ENCODE results near the gene CX3CL1. TPM values are rescaled to one million over a fixed set of nuclear protein-coding genes. Genes with fewer than 3 reads are reported as not detected.

Gene CX3CL1
- total and polyA plus RNA-seq, 2 of the 13 experiments (the other 11 are each of a cell fraction or from before 2014, with no cell fraction given): 57.3 to 60.8 TPM

- TF ChIP-seq NR2F1 (CRISPR knock-in tag; IDR thresholded peaks at IDR 0.05): no peak
- no peak for TF ChIP-seq ZFP90 (CRISPR knock-in tag; IDR thresholded peaks at IDR 0.05; ENCODE audit: borderline replicate concordance)
- TF ChIP-seq ZNF839 (CRISPR knock-in tag; IDR thresholded peaks at IDR 0.05; ENCODE audit: borderline replicate concordance): no peak; the same call in 1 of the 2 replicates
- TF ChIP-seq PREB (CRISPR knock-in tag; IDR thresholded peaks at IDR 0.05): no peak
- TF ChIP-seq ZNF10 (CRISPR knock-in tag; IDR thresholded peaks at IDR 0.05; ENCODE audit: borderline replicate concordance, low read depth): no peak
- TF ChIP-seq MLX (CRISPR knock-in tag; IDR thresholded peaks at IDR 0.05): peak; percentile 73
- TF ChIP-seq ZNF280B (CRISPR knock-in tag; IDR thresholded peaks at IDR 0.05; ENCODE audit: borderline replicate concordance): no peak
- no peak for TF ChIP-seq ONECUT2 (CRISPR knock-in tag; IDR thresholded peaks at IDR 0.05)
- no peak for TF ChIP-seq ZNF720 (CRISPR knock-in tag; IDR thresholded peaks at IDR 0.05)
- no peak for TF ChIP-seq ZKSCAN8 (CRISPR knock-in tag; IDR thresholded peaks at IDR 0.05; ENCODE audit: borderline replicate concordance)
These were observed 5.0 kb downstream of the CX3CL1 start (continued) for GRCh38 chr16:57377080-57377841.

Measured in HepG2 (cell line).